Measurements from ENCODE around the gene VAV2.

VAV2 gene

DNA sequence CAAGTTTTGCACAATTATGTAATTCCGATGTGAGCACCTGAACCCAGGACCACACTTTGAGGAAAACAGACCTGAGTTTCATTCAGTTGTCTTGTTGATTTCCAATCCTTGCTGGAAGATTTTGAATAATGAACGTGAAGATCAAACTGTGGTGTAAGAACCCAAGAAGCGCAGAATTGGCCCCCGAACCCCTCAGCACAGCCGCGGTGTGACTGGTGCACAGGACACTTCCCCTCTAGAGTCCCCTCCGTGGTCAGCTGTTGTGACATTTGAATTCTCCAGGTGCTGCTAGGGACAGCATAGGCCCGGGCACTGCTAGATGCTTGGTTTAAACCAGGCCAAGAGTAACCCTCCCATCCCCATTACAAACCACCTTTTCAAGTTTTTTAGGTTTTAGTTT lies 34.9 kb upstream of the VAV2 start:
- DNase-seq = no peak

DNA sequence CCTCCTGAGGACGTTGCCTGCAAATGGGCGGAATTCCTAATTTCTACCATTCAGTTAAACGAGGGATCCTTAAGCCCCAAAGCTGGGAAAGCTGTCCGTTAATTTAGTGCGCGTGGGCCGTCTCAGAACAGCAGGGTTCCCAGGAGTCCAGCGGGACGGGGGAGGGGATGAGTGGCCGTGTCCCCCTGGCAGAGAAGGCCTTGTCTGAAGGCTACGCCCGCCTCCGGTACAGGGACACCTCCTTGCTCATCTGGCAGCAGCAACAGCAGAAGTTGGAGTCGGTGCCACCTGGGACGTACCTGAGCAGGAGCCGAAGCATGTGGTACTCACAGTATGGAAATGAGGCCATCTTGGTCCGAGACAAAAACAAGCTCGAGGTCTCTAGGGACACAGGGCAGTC lies 34.5 kb upstream of the VAV2 start:
- no peak for DNase-seq

DNA sequence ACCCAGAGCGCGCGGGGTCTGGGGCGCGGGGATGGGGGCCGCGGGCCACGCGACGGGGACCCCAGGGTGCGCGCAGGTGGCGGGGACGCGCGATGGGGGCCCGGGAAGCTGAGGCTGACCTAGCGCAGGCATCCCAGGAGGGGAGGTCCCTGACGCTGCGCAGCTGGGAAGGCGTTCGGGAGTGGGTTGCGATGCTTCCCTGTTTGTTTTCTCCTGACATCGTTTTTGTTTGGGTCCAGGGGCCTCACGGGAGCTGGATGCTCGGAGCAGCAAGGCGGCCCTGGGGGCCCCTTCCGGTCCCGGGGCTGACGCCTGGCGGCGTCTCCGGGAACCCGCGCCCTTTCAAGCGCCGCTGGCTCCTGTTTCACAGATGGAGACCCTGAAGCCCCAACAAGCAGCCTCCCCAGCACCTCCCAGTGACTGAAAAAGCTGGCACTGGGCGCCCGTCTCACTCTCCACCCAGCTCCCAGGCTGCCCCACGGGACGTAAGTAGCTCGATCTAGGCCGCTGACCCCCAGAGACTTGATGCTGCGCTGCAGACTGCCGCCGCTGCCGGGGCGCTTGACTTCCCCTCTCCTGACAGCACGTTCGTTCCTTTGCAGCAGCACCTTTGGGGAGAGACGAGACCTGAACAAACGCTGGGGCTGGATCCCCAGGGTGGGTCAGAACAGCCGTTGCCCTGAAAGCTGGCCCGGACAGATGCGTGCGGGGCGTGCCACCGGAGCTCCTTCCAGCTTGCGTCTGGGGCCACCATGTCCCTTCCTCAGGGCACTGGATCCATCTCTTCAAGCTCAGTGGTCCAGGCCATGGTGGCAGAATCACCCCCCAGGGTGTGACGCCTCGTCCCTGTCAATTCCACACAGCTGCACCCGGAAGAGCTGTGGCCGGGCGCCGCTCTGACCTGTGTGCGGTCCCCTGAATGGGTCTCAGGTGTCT lies 33.8 kb upstream of the VAV2 start:
- peak in 1 of 2 donors; percentile 49 for DNase-seq

DNA sequence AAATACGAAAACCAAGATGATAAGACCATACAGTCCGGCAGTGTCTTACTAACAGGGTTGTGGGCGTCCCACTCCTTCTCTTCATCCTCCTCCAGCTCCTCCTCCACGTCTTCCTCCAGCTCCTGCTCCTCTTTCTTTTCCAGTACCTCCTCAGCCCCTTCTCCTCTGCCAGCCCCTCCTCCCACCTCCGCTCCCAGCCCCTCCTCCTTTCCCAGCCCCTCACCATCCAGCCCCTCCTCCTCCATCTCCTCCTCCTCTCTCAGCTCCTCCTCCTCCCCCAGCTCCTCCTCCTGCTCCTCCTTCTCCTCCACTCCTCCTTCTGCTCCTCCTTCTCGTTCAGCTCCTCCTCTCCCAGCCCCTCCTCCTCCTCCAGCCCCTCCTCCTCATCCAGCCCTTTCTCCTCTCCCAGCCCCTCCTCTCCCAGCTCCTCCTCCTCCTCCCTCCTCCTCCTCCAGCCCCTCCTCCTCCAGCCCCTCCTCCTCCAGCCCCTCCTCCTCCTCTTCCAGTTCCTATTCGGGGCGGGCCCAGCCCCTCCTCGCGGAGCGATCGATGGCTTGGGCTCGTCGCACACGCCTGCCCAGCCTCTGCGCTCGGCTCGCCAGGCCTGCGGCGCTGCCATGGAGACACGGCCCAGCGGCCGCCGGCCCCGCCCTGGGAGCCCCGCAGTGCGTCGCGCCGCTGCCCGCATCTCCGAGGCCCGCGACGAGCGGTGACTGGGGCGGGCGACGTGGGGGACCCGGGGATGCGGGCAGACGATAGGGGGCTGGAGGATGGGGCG lies 32.9 kb upstream of the VAV2 start, which contains the start of gene BRD3OS:
TSS of gene BRD3OS (plus strand) at position 654 of the 778 bp plus-strand sequence. CDS start 1,267 bp downstream, outside the sequence.
- peak; percentile 94 to 98 for DNase-seq

DNA sequence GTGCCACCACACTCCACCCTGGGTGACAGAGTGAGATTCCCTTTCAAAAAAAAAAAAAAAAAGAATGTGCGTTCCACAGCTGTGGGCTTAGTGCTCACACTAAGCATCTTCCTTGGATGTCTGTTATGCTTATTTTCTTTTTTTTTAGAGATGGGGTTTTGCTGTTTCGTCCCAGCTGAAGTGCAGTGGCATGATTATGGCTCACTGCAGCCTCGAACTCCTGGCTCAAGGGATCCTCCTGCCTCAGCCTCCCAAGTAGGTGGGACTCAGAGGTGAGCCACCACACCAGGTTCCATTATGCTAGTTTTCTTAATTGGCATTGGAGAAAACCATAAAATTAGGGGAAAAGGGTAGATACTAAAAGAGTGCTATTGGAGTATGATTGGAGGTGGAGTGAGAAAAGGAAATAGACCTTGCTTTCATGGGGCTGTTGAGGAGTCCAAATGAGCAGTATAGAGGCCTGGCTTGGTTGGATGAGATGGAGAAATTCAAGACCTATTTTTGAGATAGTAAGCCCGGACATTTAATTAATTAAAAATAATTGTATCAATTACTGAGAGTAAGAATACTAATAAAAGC lies 32.2 kb upstream of the VAV2 start:
- no peak for DNase-seq

DNA sequence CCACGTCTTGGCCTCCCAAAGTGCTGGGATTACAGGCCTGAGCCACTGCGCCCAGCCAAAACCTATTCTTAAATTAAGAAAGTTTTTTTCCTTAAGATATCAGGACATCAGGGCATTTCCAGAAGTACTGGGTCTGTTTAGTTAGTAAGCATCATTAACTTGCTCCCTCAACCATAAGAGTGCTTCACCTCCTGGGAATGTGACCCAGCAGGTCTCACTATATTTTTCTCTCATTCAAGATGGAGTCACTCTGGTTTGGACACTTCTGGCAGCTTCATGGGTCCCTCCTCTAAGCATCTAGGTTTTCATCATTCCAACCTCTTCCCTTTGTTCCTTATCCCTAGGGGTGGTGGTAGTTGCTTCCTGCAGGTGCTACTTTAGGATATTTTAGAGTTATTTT lies 22.8 kb upstream of the VAV2 start:
- DNase-seq = no peak

DNA sequence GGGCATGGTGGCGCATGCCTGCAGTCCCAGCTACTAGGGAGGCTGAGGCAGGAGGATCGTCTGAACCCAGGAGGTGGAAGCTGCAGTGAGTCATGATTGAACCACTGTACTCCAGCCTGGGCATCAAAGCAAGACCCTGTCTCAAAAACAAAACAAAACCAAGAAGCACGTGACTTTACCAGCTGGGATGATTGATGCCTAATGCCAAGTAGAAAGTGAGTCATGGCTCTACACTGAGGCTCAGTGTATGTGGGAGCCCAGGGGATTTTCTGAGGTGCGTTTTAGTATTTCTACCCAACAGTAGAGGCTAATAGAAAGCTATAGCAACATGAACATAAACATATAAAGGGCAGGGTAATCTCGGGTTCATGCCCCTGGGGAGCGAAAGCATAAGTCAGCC lies 19.3 kb upstream of the VAV2 start:
- no peak for DNase-seq

DNA sequence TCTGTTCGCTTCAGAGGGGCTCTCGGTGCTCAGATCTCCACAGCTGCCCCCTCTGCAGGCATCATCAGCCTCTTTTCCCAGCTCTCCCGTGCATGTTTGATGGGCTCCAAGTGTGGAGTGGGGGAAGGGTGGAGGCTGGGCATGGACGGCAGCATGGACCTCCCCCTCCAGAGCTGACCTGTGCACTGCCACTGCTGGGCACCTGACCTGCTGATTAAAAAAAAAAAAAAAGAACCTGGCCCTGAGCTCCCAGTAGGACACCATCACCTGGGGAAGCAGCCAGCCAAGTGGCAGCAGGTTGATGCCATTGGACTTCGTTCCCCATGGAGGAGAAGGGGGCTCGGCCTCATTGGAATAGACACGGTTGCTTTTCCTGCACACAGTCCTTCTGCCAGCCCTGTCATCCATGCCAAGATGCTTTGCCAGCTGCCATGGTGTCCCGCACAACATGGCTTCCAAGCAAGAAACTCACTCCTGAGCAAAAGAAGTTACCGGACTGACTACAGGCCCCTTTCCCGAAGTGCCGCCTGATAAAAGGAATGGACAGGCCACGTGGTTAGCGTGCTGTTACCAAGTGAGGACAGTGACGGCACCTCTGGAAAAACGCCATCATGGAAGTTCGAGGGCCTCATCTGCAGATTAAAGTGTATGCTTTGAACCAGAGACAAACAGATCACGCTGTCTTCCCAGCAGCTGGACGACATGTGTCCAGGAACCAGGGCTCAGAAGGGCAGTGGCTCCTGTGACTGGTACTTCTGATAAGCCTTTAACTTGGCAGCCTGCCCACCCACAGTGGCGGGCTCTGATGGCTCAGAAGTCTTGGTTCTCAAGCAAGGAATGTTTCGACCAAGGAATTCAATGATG lies 18.4 kb upstream of the VAV2 start:
- DNase-seq = no peak

DNA sequence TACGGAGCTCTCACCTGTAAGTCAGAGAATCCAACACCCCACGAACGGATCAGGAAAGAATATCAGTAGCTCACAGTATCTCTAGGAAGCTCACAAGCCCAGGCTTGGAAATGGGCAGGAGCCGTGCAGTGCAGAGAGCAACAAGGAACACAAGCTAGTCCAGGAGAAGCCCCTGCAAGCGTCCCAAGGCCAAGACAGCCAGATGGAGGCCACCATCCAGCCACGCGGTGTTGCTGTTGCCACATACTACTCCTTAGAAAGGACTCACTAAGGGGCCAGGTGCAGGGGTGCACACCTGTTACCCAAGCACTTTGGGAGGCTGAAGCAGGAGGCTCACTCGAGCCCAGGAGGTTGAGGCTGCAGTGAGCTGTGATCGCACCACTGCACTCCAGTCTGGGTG lies 15.4 kb upstream of the VAV2 start:
- no peak for DNase-seq

DNA sequence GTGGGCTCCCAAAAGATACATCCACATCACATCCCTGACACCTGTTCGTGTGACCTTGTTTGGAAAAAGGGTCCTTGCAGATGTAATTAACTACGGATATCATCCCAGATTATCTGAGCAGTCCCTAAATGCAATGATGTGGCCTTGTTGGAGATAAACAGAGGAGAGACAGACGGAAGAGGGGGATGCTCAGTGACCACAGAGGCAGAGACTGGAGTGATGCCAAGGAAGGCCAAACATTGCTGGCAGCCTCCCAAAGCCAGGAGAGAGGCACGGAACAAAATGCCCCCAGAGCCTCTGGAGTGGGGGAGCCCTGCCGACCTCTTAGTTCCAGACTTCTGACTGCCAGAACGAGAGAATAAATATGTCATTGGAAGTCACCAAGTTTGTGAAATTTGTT lies 15.0 kb upstream of the VAV2 start:
- DNase-seq = no peak

DNA sequence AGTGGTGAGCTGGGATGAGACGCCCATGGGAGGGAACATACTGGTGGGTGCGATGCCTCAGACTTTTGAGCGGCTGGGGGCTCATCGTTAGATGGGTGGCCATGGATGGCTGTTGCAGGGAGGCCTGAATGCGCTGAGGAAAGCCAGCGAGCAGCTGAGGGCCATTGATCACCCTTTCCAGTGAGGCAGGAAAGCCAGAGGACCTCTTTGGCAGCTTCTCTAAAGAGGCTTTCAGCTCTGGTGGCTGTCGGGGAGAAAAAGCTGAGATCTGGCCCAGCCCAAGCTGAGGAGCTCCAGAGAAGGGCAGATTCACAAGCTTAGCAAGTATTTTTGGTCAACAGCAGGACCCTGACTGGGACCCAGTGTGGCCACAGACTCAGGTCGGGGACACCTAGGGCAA lies 13.3 kb upstream of the VAV2 start:
- DNase-seq = no peak

DNA sequence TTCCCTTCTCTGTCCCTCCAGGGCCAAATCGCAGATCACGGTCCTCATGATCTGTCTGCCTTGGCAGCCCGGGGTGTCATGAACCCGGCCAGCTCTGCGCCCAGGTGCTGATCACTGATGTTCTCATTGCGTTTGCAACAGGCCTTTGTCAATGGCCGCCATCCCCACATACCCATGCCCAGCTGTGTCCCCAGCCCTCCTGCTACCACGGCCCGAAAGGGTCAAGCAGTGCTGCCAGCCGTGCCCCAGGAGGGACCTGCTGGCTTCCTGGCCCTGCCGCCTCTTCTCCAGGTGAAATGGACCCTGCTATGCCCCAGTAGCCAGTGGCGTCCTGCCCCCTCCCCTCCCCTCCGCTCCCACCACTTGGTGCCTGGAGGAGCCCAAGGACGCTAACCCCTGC lies 12.8 kb upstream of the VAV2 start:
- no peak for DNase-seq

DNA sequence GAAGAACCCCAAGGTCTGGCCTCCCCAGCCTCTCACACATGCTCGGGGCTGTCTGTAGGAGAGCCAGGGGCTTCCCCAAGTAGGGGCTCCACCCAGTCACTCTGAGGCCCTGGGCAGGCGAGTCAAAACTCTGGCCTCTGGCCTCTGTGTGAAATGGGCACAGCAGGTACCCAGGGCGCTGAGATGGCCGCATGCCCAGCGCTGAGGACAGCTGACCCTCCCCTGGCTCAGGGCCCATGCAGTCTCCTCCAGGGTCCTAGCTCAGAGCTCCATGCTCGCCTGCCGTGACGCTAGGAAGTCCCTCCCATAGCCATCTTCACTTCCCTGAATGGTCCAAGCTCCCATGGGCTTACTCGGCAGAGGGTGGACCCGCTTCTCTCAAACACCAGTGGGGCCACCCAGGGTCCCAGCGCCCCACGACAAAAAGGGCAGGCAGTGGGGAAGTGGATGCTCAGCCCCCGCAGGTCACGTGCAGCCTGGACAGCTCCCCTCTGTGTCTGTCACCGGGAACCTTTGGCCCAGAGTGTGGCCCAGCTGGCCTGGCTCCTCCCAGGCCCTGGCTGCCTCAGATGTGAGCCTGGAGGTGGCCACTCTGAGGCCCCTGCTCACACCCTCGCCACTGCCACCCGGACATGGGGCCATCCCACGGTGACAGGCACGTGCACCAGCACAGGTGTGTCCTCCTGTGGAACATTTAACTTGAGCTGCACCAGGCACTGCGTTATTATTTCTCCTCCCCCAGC lies 12.2 kb upstream of the VAV2 start:
- DNase-seq = no peak

DNA sequence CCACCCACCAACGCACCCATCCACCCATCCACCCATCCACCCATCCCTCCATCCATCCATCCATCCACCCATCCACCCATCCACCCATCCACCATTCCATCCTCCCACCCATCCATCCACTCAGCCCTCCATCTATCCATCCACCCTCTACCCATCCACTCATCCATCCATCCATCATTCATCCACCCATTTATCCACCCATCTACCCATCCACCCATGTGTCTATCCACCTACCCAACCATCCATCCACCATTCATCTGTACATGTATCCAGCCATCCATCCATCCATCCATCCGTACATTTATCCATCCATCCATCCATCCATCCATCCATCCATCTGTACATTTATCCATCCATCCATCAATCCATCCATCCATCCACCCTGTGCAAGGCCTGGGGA lies 11.1 kb upstream of the VAV2 start:
- no peak for DNase-seq

DNA sequence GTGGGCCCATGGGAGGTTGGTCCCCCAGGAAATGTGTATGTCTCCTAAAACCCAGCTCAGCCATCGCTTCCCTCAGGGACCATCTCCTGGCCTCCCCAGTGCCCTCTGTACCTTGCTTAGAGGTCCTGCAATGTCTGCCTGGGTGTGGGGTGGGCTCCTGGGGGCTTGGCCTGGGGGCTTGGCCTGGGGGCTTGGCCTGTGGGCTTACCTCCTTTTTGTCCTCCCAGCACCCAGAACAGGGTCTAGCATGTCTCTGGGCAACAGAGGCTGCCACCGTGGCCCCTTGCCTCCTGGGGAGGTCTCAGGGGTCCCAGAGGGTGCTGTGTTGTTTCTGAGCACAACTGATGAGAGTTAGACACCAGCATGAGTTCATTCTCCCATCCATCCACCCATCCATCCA lies 10.7 kb upstream of the VAV2 start:
- DNase-seq = no peak

DNA sequence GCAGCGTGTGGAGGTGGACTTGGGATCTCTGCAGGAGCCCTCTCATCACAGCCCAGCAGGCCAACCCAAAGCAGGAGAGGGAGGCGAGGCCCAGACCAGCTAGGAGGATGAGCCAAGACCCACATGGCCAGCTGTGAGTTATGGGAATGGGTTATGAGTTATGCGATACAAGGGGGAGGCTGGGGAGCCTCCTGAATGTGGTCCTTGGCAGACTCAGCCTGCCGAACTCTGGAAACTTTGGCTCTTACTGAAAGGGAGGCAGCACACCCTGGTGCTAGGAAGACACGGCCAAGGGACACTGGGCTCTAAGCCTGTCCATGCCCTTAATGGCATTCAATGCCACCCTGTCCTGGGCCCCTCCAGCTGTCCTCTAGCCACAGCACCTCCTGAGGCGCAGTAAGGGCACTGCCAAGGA lies 7.7 kb upstream of the VAV2 start:
- no peak for DNase-seq

DNA sequence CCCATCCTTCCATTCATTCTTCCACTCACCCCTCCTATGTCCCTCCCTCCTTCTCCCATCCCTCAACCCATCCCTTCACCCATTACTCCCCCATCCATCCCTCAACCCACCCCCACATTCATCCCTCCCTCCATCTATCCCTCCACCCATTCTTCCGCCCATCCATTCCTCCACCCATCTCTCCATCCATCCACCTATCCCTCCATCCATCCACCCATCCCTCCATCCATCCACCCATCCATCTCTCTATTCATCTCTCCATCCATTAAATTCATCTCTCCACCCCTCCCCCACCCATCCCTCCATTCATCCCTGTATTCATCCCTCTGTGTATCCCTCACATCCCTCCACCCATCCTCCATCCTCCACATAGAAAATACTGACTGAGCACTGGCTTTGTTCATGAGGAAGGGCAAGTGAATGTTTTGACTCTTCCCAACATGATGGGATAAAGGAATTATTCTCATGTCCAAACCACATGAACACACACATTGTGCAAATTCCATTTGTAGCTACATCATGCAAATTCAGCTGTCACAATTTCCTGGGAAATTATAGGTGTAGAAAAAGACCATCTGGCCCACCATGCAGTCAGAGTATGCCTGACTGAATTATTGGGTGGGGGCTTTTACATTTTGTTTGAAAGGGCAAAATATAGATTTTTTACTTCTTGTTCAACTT lies 6.9 kb upstream of the VAV2 start:
- no peak for DNase-seq

DNA sequence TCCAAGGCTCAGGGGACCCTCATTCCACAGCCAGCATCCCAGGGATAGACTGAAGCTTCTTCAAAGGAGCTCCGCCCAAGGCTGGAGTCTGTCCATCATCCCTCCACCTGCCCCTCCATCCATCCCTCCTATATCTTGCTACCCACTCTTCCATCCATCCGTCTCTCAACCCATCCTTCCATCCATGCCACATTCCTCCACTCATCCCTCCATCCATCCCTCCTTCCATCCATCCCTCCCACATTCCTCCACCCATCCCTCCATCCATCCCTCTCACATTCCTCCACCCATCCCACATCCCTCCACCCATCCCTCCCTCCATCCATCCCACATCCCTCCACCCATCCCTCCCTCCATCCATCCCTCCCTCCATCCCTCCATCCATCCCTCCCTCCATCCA lies 5.5 kb upstream of the VAV2 start:
- no peak for DNase-seq

DNA sequence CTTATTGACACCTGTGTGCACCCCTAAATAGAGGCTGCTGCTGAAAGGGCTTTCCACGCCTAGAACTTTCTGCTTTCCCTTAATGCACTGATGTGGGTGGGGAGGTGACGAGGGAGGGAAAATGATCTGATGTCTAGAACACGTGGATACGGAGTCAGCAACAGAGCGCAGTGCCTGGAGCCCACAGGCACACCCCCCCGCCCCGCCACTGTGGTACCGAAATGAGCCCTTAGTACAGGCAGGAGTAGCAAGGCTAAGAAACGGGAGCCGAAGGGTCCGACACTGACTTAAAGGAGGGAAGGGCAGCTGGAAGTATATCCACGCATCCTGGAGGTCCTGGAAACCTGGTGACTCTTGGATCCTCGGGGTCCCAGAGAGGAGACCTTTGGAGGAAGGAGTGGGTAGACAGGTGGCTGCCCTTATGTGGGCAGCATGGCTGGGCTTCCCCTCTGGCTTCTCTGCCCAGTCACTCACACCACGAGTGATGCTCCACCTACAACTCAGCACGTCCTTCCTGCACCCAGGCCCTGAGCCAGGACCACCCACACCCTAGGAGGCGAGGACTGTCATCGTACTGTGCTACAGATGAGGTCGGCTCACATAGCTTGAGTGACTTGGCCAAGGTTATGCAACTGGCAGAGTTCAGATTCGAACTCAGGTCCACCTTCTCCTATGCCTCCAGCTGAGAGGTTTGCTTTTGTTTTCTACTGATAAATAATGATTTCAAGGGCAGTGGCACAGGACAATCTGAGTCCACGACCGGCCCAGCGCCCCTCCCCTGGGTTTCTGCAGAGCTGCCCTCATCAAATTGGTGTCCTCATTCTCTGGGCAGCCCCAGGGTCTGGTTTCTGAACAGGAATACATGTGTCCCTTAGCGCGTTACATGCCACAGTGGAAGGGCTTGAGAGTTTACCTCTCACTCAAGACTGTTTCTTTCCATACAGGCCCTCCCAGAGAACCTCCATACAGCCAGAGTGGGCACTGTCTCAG lies 4.7 kb upstream of the VAV2 start:
- DNase-seq = no peak
